ENCODE measurements around the gene SPIC. TPM values are rescaled to one million over a fixed set of nuclear protein-coding genes. Genes with fewer than 3 reads are reported as not detected.

SPIC gene
- total RNA-seq, 1 donor from 2014 or later, result not detected

- no peak for DNase-seq (ENCODE audit: low read depth)
Measured at GRCh38 chr12:101527682-101528081, 52.5 kb downstream of the SPIC start.

DNA sequence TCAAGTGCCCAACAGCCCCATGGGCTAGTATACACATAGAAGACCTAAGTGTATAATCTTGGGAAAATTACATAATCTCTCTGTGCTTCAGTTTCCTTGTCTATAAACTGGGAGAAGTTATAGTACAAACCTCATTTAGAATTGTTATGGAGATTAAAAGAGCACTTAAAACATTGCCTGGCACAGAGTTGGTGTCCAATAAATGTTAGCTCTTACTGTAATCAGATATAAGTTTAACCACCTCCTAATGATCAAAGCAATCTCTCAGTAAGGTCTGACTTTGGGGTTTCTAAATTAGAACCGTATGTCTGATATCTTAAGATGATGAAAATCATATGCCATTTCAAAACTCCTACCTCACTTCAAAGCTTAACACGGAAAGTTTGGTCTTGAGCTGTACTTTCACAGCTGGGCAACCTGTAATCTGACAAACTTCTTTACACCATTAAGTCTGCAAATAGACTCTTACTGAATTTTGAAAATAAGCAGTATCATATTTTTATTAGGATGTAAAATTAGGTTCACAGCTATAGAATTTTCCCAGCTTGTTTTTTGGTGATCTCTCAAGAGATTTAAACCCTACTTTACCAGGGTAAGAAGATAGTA, 61.0 kb downstream of the SPIC start:
- no peak for DNase-seq (ENCODE audit: low read depth)

Other genes with a start within 250 kb of the SPIC start
- gene UTP20, start 195.2 kb upstream of the SPIC start, total RNA-seq, result 16.0 and 18.3 TPM in 2 replicates
- gene ARL1, start 67.6 kb upstream of the SPIC start, total RNA-seq, result 73.6 and 117 TPM in 2 replicates
- 1.4 and 8.4 TPM in 2 replicates for gene MYBPC1, start 119.6 kb downstream of the SPIC start, total RNA-seq
- gene CHPT1, start 222.3 kb downstream of the SPIC start, total RNA-seq, result 59.7 and 78.5 TPM in 2 replicates